GM23338 (cell line): Measurements from ENCODE around the gene CDKN1A. TPM values are rescaled to one million over a fixed set of nuclear protein-coding genes. Genes with fewer than 3 reads are reported as not detected.

Experiments used
- ATAC-seq: fragments of 200-7000 bp; cut with Tn5 transposase; 3 replicates; pipeline ENCODE4 v1.9.1; 2020
- DNase-seq: peaks from one replicate; pipeline ENCODE4 v3.0.0-alpha.2; 2015; ENCODE audit warnings: low spot score
- H2AFZ ChIP-seq: fragments of 200-600 bp; sonication (generic); 2 replicates; pipeline ENCODE4 v1.8.0; 2016; ENCODE audit warnings: antibody characterized with exemption, mild to moderate bottlenecking, moderate library complexity
- H3F3A ChIP-seq: fragments of 200-600 bp; sonication (generic); replicated peaks from 2 replicates; pipeline ENCODE4 v1.8.0; 2017; ENCODE audit warnings: antibody characterized with exemption, mixed run types, low read depth
- H3K27ac ChIP-seq: fragments of 200-600 bp; sonication (generic); 2 replicates; pipeline ENCODE4 v1.6.1; 2016; ENCODE audit warnings: low read depth
- H3K27me3 ChIP-seq: fragments of 200-600 bp; sonication (generic); 2 replicates; pipeline ENCODE4 v1.8.0; 2016; ENCODE audit warnings: mild to moderate bottlenecking, mixed run types, moderate library complexity; ENCODE audit not compliant: insufficient read depth
- H3K36me3 ChIP-seq: fragments of 200-600 bp; sonication (generic); 2 replicates; pipeline ENCODE4 v1.8.0; 2016; ENCODE audit warnings: mild to moderate bottlenecking; ENCODE audit not compliant: insufficient read depth
- H3K4me1 ChIP-seq: fragments of 200-600 bp; sonication (generic); 2 replicates; pipeline ENCODE4 v1.8.0; 2016; ENCODE audit warnings: mild to moderate bottlenecking, moderate library complexity; ENCODE audit not compliant: insufficient read depth
- H3K4me2 ChIP-seq: fragments of 200-600 bp; sonication (generic); 2 replicates; pipeline ENCODE4 v1.7.1; 2017; ENCODE audit warnings: mixed run types
- H3K4me3 ChIP-seq: fragments of 200-600 bp; sonication (generic); 2 replicates; pipeline ENCODE4 v1.6.1; 2016; ENCODE audit warnings: mixed run types
- H3K79me2 ChIP-seq: fragments of 200-600 bp; sonication (generic); replicated peaks from 2 replicates; pipeline ENCODE4 v1.8.0; 2017; ENCODE audit warnings: mild to moderate bottlenecking; ENCODE audit not compliant: insufficient read depth
- H3K9me2 ChIP-seq: fragments of 200-600 bp; sonication (generic); 2 replicates; pipeline ENCODE4 v1.8.0; 2017; ENCODE audit not compliant: insufficient read depth
- H4K20me1 ChIP-seq: fragments of 200-600 bp; sonication (generic); replicated peaks from 2 replicates; pipeline ENCODE4 v1.8.0; 2017; ENCODE audit warnings: mild to moderate bottlenecking; ENCODE audit not compliant: insufficient read depth
- H3K27ac Mint-ChIP-seq: 2 replicates; pipeline ENCODE4 v1.8.0; 2020; ENCODE audit warnings: inconsistent platforms, mild to moderate bottlenecking, moderate library complexity, mixed read lengths
- H3K27me3 Mint-ChIP-seq: 3 replicates; pipeline ENCODE4 v1.8.0; 2022; ENCODE audit warnings: low read depth, mild to moderate bottlenecking, moderate library complexity, mixed read lengths, inconsistent platforms; ENCODE audit not compliant: insufficient read depth, poor library complexity
- H3K36me3 Mint-ChIP-seq: 3 replicates; pipeline ENCODE4 v1.8.0; 2021; ENCODE audit warnings: low read depth, mild to moderate bottlenecking, inconsistent platforms, moderate library complexity, mixed read lengths
- H3K4me1 Mint-ChIP-seq: 3 replicates; pipeline ENCODE4 v1.8.0; 2020; ENCODE audit warnings: mild to moderate bottlenecking, inconsistent platforms, mixed read lengths
- H3K4me3 Mint-ChIP-seq: 3 replicates; pipeline ENCODE4 v1.8.0; 2021; ENCODE audit warnings: moderate library complexity, mild to moderate bottlenecking, inconsistent platforms, mixed read lengths
- H3K9me3 Mint-ChIP-seq: 3 replicates; pipeline ENCODE4 v1.8.0; 2020; ENCODE audit warnings: moderate library complexity, mild to moderate bottlenecking, inconsistent platforms, mixed read lengths
- EZH2phosphoT487 ChIP-seq: fragments of 200-600 bp; sonication (generic); IDR thresholded peaks from one replicate; pipeline ENCODE4 v1.8.1; 2018; ENCODE audit warnings: antibody characterized with exemption; ENCODE audit not compliant: unreplicated experiment
- NANOG ChIP-seq: IDR thresholded peaks from 2 replicates; pipeline ENCODE4 v1.6.1; 2016; ENCODE audit warnings: antibody characterized with exemption, borderline replicate concordance
- STAT1 ChIP-seq: IDR thresholded peaks from one replicate; pipeline ENCODE4 v1.6.1; 2016; ENCODE audit warnings: antibody characterized with exemption; ENCODE audit not compliant: unreplicated experiment
- polyA plus RNA-seq: library from polyadenylated mRNA; unstranded; fragments of >200 nt; fragmentation: Nextera tagmentation; extraction: Ambion mirVana; gene quantifications from 2 replicates; pipeline ENCODE4 v1.2.1, GENCODE V29; 2016
- total RNA-seq: library from RNA; depleted of rRNA; stranded (reverse); fragments of >200 nt; shearing (Covaris generic); gene quantifications from 2 replicates; pipeline ENCODE4 v1.2.3, GENCODE V29; 2014
- TF ChIP-seq, protein P1 (sequence below): IDR thresholded peaks from one replicate; pipeline ENCODE4 v1.6.1; 2018; ENCODE audit warnings: antibody characterized with exemption; ENCODE audit not compliant: unreplicated experiment
- TF ChIP-seq, protein P2 (sequence below): fragments of 250-450 bp; sonication (Bioruptor Pico); IDR thresholded peaks from 2 replicates; pipeline ENCODE4 v1.5.0; 2020; ENCODE audit warnings: mild to moderate bottlenecking, moderate library complexity
- TF ChIP-seq, protein P3 (sequence below): IDR thresholded peaks from 2 replicates; pipeline ENCODE4 v1.6.1; 2016; ENCODE audit warnings: antibody characterized with exemption

Gene CDKN1A
- total and polyA plus RNA-seq, 2 experiments from 2014 or later: 31.5 to 45.6 TPM

DNA sequence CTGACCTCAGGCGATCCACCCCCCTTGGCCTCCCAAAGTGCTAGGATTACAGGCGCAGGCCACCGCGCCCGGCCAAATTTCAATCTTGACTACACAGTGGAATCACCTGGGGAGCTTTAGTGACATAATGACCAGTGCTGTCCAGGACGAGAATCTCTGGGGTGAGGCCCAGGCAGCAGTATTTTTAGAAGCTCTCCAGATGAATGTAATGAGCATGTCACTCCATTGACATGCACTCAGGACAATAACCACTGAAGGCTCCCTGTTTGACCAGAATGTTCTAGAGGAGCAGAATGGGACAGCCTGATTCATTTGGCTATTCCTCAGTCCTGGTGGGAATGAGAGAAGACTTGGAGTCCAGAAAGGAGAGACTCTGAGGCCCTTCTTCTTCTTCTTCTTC, 45.1 kb upstream of the CDKN1A start:
- Mint-ChIP-seq H3K4me1 (peaks cover 9% of the 10 kb centered on the region; the same call in 2 of the 3 replicates), H3K9me3 (no peaks in the 10 kb centered on the region), H3K27me3 (peaks cover 8% of the 10 kb centered on the region), H3K36me3 (no peaks in the 10 kb centered on the region), H3K27ac (no peak overlapping the region), H3K4me3 (no peak overlapping the region)
- no peaks in the 10 kb centered on the region for H3K36me3 ChIP-seq
- no peak for ATAC-seq
- no peak for DNase-seq
- H3F3A ChIP-seq: no peaks in the 10 kb centered on the region
- H2AFZ ChIP-seq: no peak overlapping the region
- H3K9me2 ChIP-seq: no peaks in the 10 kb centered on the region
- H3K4me2 ChIP-seq: no peak overlapping the region
- no peaks in the 10 kb centered on the region for H3K79me2 ChIP-seq
- no peak overlapping the region for H3K4me3 ChIP-seq
- H3K27ac ChIP-seq: no peak overlapping the region
- TF ChIP-seq NANOG: no peak
- no peak for TF ChIP-seq EZH2phosphoT487
- TF ChIP-seq, protein P1, sequence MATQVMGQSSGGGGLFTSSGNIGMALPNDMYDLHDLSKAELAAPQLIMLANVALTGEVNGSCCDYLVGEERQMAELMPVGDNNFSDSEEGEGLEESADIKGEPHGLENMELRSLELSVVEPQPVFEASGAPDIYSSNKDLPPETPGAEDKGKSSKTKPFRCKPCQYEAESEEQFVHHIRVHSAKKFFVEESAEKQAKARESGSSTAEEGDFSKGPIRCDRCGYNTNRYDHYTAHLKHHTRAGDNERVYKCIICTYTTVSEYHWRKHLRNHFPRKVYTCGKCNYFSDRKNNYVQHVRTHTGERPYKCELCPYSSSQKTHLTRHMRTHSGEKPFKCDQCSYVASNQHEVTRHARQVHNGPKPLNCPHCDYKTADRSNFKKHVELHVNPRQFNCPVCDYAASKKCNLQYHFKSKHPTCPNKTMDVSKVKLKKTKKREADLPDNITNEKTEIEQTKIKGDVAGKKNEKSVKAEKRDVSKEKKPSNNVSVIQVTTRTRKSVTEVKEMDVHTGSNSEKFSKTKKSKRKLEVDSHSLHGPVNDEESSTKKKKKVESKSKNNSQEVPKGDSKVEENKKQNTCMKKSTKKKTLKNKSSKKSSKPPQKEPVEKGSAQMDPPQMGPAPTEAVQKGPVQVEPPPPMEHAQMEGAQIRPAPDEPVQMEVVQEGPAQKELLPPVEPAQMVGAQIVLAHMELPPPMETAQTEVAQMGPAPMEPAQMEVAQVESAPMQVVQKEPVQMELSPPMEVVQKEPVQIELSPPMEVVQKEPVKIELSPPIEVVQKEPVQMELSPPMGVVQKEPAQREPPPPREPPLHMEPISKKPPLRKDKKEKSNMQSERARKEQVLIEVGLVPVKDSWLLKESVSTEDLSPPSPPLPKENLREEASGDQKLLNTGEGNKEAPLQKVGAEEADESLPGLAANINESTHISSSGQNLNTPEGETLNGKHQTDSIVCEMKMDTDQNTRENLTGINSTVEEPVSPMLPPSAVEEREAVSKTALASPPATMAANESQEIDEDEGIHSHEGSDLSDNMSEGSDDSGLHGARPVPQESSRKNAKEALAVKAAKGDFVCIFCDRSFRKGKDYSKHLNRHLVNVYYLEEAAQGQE: no peak
- TF ChIP-seq, protein P2, sequence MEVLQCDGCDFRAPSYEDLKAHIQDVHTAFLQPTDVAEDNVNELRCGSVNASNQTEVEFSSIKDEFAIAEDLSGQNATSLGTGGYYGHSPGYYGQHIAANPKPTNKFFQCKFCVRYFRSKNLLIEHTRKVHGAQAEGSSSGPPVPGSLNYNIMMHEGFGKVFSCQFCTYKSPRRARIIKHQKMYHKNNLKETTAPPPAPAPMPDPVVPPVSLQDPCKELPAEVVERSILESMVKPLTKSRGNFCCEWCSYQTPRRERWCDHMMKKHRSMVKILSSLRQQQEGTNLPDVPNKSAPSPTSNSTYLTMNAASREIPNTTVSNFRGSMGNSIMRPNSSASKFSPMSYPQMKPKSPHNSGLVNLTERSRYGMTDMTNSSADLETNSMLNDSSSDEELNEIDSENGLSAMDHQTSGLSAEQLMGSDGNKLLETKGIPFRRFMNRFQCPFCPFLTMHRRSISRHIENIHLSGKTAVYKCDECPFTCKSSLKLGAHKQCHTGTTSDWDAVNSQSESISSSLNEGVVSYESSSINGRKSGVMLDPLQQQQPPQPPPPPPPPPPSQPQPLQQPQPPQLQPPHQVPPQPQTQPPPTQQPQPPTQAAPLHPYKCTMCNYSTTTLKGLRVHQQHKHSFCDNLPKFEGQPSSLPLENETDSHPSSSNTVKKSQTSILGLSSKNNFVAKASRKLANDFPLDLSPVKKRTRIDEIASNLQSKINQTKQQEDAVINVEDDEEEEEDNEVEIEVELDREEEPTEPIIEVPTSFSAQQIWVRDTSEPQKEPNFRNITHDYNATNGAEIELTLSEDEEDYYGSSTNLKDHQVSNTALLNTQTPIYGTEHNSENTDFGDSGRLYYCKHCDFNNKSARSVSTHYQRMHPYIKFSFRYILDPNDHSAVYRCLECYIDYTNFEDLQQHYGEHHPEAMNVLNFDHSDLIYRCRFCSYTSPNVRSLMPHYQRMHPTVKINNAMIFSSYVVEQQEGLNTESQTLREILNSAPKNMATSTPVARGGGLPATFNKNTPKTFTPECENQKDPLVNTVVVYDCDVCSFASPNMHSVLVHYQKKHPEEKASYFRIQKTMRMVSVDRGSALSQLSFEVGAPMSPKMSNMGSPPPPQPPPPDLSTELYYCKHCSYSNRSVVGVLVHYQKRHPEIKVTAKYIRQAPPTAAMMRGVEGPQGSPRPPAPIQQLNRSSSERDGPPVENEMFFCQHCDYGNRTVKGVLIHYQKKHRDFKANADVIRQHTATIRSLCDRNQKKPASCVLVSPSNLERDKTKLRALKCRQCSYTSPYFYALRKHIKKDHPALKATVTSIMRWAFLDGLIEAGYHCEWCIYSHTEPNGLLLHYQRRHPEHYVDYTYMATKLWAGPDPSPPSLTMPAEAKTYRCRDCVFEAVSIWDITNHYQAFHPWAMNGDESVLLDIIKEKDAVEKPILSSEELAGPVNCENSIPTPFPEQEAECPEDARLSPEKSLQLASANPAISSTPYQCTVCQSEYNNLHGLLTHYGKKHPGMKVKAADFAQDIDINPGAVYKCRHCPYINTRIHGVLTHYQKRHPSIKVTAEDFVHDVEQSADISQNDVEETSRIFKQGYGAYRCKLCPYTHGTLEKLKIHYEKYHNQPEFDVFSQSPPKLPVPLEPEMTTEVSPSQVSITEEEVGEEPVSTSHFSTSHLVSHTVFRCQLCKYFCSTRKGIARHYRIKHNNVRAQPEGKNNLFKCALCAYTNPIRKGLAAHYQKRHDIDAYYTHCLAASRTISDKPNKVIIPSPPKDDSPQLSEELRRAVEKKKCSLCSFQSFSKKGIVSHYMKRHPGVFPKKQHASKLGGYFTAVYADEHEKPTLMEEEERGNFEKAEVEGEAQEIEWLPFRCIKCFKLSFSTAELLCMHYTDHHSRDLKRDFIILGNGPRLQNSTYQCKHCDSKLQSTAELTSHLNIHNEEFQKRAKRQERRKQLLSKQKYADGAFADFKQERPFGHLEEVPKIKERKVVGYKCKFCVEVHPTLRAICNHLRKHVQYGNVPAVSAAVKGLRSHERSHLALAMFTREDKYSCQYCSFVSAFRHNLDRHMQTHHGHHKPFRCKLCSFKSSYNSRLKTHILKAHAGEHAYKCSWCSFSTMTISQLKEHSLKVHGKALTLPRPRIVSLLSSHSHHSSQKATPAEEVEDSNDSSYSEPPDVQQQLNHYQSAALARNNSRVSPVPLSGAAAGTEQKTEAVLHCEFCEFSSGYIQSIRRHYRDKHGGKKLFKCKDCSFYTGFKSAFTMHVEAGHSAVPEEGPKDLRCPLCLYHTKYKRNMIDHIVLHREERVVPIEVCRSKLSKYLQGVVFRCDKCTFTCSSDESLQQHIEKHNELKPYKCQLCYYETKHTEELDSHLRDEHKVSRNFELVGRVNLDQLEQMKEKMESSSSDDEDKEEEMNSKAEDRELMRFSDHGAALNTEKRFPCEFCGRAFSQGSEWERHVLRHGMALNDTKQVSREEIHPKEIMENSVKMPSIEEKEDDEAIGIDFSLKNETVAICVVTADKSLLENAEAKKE (CRISPR knock-in tag): no peak
- no peak for TF ChIP-seq STAT1
- TF ChIP-seq, protein P3, sequence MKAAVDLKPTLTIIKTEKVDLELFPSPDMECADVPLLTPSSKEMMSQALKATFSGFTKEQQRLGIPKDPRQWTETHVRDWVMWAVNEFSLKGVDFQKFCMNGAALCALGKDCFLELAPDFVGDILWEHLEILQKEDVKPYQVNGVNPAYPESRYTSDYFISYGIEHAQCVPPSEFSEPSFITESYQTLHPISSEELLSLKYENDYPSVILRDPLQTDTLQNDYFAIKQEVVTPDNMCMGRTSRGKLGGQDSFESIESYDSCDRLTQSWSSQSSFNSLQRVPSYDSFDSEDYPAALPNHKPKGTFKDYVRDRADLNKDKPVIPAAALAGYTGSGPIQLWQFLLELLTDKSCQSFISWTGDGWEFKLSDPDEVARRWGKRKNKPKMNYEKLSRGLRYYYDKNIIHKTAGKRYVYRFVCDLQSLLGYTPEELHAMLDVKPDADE: no peak
- H3K4me1 ChIP-seq: no peaks in the 10 kb centered on the region
- no peaks in the 10 kb centered on the region for H3K27me3 ChIP-seq
- H4K20me1 ChIP-seq: no peaks in the 10 kb centered on the region
